Neural crest cell (in vitro differentiated cells): ENCODE data around the gene ALOX15B. TPM values are rescaled to one million over a fixed set of nuclear protein-coding genes. Genes with fewer than 3 reads are reported as not detected.
A peak's percentile ranks its signal among the peaks of the same experiment; 100 is the strongest.

Source experiments
- DNase-seq: peaks from one replicate; pipeline ENCODE4 v3.0.0; 2021; ENCODE audit warnings: low read depth, mixed read lengths, low spot score
- H3K27ac Mint-ChIP-seq: one replicate; pipeline ENCODE4 v1.8.0; 2021; ENCODE audit warnings: mild to moderate bottlenecking, mixed read lengths; ENCODE audit not compliant: unreplicated experiment
- H3K27me3 Mint-ChIP-seq: 2 replicates; pipeline ENCODE4 v1.8.0; 2021; ENCODE audit warnings: low read depth, mild to moderate bottlenecking, mixed read lengths
- H3K36me3 Mint-ChIP-seq: 2 replicates; pipeline ENCODE4 v1.8.0; 2021; ENCODE audit warnings: low read depth, mild to moderate bottlenecking, mixed read lengths
- H3K4me1 Mint-ChIP-seq: 2 replicates; pipeline ENCODE4 v1.8.0; 2021; ENCODE audit warnings: mixed read lengths
- H3K4me3 Mint-ChIP-seq: one replicate; pipeline ENCODE4 v1.8.0; 2021; ENCODE audit warnings: mild to moderate bottlenecking, mixed read lengths
- H3K9me3 Mint-ChIP-seq: 2 replicates; pipeline ENCODE4 v1.8.0; 2021; ENCODE audit warnings: mixed read lengths
- CTCF ChIP-seq: fragments of 200-600 bp; sonication (generic); conservative IDR thresholded peaks from 2 replicates; pipeline ENCODE4 v1.5.0; 2021; ENCODE audit warnings: antibody characterized with exemption, mild to moderate bottlenecking
- total RNA-seq: library from RNA; stranded (reverse); gene quantifications from 2 replicates; pipeline ENCODE4 v1.2.1, GENCODE V29; 2021

ALOX15B gene
- total RNA-seq, 1 donor from 2014 or later: not detected

GRCh38 chr17:7993972-7994589 is 44.8 kb upstream of the ALOX15B start:
- Mint-ChIP-seq H3K4me1 (peaks cover 5% of the 10 kb centered on the region), H3K4me3 (no peak overlapping the region)
- TF ChIP-seq CTCF: no peak

GRCh38 chr17:7995724-7996123 is 43.1 kb upstream of the ALOX15B start:
- no peaks in the 10 kb centered on the region for H3K9me3 Mint-ChIP-seq
- H3K4me1 Mint-ChIP-seq: no peaks in the 10 kb centered on the region
- H3K4me3 Mint-ChIP-seq: no peak overlapping the region
- H3K36me3 Mint-ChIP-seq: no peaks in the 10 kb centered on the region
- no peak for TF ChIP-seq CTCF
- DNase-seq: no peak
- H3K27ac Mint-ChIP-seq: no peak overlapping the region
- peaks cover 25% of the 10 kb centered on the region for H3K27me3 Mint-ChIP-seq

More at GRCh38 chr17:7993972-7994589, 44.8 kb upstream of the ALOX15B start:
- no peaks in the 10 kb centered on the region for H3K9me3 Mint-ChIP-seq
- H3K27me3 Mint-ChIP-seq: peaks cover 21% of the 10 kb centered on the region
- H3K27ac Mint-ChIP-seq: no peak overlapping the region
- no peak for DNase-seq
- no peaks in the 10 kb centered on the region for H3K36me3 Mint-ChIP-seq

- DNase-seq: no peak
- no peaks in the 10 kb centered on the region for H3K4me1 Mint-ChIP-seq
- no peak overlapping the region for H3K27ac Mint-ChIP-seq
- TF ChIP-seq CTCF: peak; percentile 50
- no peaks in the 10 kb centered on the region for H3K9me3 Mint-ChIP-seq
- no peak overlapping the region for H3K4me3 Mint-ChIP-seq
- H3K27me3 Mint-ChIP-seq: peaks cover 37% of the 10 kb centered on the region
- no peaks in the 10 kb centered on the region for H3K36me3 Mint-ChIP-seq
These were observed 41.7 kb upstream of the ALOX15B start for GRCh38 chr17:7997186-7997585.

GRCh38 chr17:8001976-8002720 is 36.7 kb upstream of the ALOX15B start, which contains the start of gene GUCY2D:
Gene GUCY2D (plus strand): TSS chr17:8002615. CDS start chr17:8003048, 433 bp downstream.
- no peak for DNase-seq
- peak within 1 kb of the TSS; percentile 86 for H3K27ac Mint-ChIP-seq
- H3K9me3 Mint-ChIP-seq: no peaks in the 10 kb centered on the region
- H3K4me3 Mint-ChIP-seq: no peak within 1 kb of the TSS
- H3K27me3 Mint-ChIP-seq: peaks cover 44% of the 10 kb centered on the region
- H3K4me1 Mint-ChIP-seq: no peaks in the 10 kb centered on the region
- no peaks in the 10 kb centered on the region for H3K36me3 Mint-ChIP-seq
- TF ChIP-seq CTCF: no peak

GRCh38 chr17:8002721-8003593 is 35.9 kb upstream of the ALOX15B start:
- no peaks in the 10 kb centered on the region for H3K9me3 Mint-ChIP-seq
- no peak overlapping the region for H3K27ac Mint-ChIP-seq
- H3K4me3 Mint-ChIP-seq: no peak overlapping the region
- peaks cover 41% of the 10 kb centered on the region for H3K27me3 Mint-ChIP-seq
- no peaks in the 10 kb centered on the region for H3K36me3 Mint-ChIP-seq
- H3K4me1 Mint-ChIP-seq: no peaks in the 10 kb centered on the region
- TF ChIP-seq CTCF: no peak
- DNase-seq: no peak
